ENCODE measurements around the gene FAS. TPM values are rescaled to one million over a fixed set of nuclear protein-coding genes. Genes with fewer than 3 reads are reported as not detected.

The FAS gene
- total and polyA plus RNA-seq, 2 donors (not counting 1 experiment from before 2014, with no cell fraction given): 11.5 to 12.4 TPM

- ATAC-seq (ENCODE audit: low read depth) (no peak), DNase-seq (peak; percentile 45)
- Histone ChIP-seq H2AFZ (ENCODE audit: insufficient read depth, low read depth, low read length, poor library complexity, severe bottlenecking) (no peak overlapping the region), H3K79me2 (ENCODE audit: control insufficient read depth, insufficient read depth, low read length) (peaks cover 23% of the 10 kb centered on the region), H3K4me2 (replicated peaks; ENCODE audit: low read depth, low read length, poor library complexity, severe bottlenecking) (peak overlapping the region; percentile 34), H3K9me3 (ENCODE audit: control extremely low read depth in 1 of 3, control insufficient read depth in 2 of 3, insufficient read depth in 1 of 3, low read length in 2 of 3) (no peaks in the 10 kb centered on the region), H3K27me3 (replicated peaks in 1 of 4; ENCODE audit: control extremely low read depth in 1 of 4, control insufficient read depth in 3 of 4, insufficient read depth in 4 of 4, low read length in 3 of 4) (no peaks in the 10 kb centered on the region), H3K9ac (ENCODE audit: low read length) (no peak overlapping the region), H3K27ac (ENCODE audit: low read length in 2 of 2) (peak overlapping the region; percentile 9 to 57), H3K4me3 (ENCODE audit: control extremely low read depth in 1 of 5, extremely low read depth in 1 of 5, insufficient read depth in 1 of 5, low read depth in 2 of 5, low read length in 4 of 5) (no peak overlapping the region), H4K20me1 (ENCODE audit: control insufficient read depth, insufficient read depth, low read length, poor library complexity, severe bottlenecking) (no peaks in the 10 kb centered on the region), H3K36me3 (replicated peaks in 1 of 2; ENCODE audit: control extremely low read depth in 1 of 2, control insufficient read depth in 1 of 2, extremely low read depth in 1 of 2, insufficient read depth in 2 of 2, low read length in 1 of 2) (no peaks in the 10 kb centered on the region), H3K4me1 (ENCODE audit: control insufficient read depth in 2 of 2, insufficient read depth in 2 of 2, low read length in 2 of 2) (peaks cover 24 to 38% of the 10 kb centered on the region in 2 donors)
- TF ChIP-seq EZH2 (IDR thresholded peaks at IDR 0.05; ENCODE audit: borderline replicate concordance, insufficient read depth, low read depth, low read length, poor library complexity, severe bottlenecking): no peak
- TF ChIP-seq, protein P1, sequence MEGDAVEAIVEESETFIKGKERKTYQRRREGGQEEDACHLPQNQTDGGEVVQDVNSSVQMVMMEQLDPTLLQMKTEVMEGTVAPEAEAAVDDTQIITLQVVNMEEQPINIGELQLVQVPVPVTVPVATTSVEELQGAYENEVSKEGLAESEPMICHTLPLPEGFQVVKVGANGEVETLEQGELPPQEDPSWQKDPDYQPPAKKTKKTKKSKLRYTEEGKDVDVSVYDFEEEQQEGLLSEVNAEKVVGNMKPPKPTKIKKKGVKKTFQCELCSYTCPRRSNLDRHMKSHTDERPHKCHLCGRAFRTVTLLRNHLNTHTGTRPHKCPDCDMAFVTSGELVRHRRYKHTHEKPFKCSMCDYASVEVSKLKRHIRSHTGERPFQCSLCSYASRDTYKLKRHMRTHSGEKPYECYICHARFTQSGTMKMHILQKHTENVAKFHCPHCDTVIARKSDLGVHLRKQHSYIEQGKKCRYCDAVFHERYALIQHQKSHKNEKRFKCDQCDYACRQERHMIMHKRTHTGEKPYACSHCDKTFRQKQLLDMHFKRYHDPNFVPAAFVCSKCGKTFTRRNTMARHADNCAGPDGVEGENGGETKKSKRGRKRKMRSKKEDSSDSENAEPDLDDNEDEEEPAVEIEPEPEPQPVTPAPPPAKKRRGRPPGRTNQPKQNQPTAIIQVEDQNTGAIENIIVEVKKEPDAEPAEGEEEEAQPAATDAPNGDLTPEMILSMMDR (IDR thresholded peaks at IDR 0.05): no peak
- intact Hi-C loops (cut with micrococcal nuclease): loop anchor here (5.0 to 10.0 kb wide), 3 partner anchors 33 to 711 kb away; partner anchors contain the start of gene KIF20B
- POLR2A ChIA-PET: interaction anchor here (0.5 kb wide), 1 partner anchor 102 kb away, joined by 3 read pairs; no protein-coding TSS in a partner anchor
- CTCF ChIA-PET: interaction anchor here (0.6 to 2.9 kb wide), 5 partner anchors 36 to 97 kb away, joined by 4 to 12 read pairs (median 5); no protein-coding TSS in a partner anchor
- Mint-ChIP-seq H3K9me3 (ENCODE audit: insufficient read depth) (no peaks in the 10 kb centered on the region), H3K27ac (no peak overlapping the region), H3K4me3 (peak overlapping the region; percentile 49), H3K27me3 (no peaks in the 10 kb centered on the region), H3K4me1 (peaks cover 55% of the 10 kb centered on the region)
- WGBS (ENCODE audit: insufficient coverage): no CpG with 5 or more reads among the region's 1 CpG
Observed at GRCh38 chr10:88994019-88994418, 3.4 kb downstream of the FAS start.

GRCh38 chr10:88995156-88995876 is 4.7 kb downstream of the FAS start:
- intact Hi-C loops (cut with micrococcal nuclease): loop anchor here (10.0 kb wide), 1 partner anchor 709 kb away; the partner anchor contains the start of gene KIF20B
- no peaks in the 10 kb centered on the region for H3K9me3 Mint-ChIP-seq (ENCODE audit: insufficient read depth)
- peak overlapping the region; percentile 5 for H3K4me3 Mint-ChIP-seq
- peak overlapping the region; percentile 12 for H3K27ac Mint-ChIP-seq
- ATAC-seq (ENCODE audit: low read depth) (no peak), DNase-seq (no peak)
- peaks cover 46% of the 10 kb centered on the region for H3K4me1 Mint-ChIP-seq
- H3K9ac ChIP-seq (ENCODE audit: low read length): no peak overlapping the region
- H3K9me3 ChIP-seq (ENCODE audit: control extremely low read depth in 1 of 3, control insufficient read depth in 2 of 3, insufficient read depth in 1 of 3, low read length in 2 of 3): no peaks in the 10 kb centered on the region
- peak overlapping the region; percentile 8 to 71 for H3K27ac ChIP-seq (ENCODE audit: low read length in 2 of 2)
- WGBS (ENCODE audit: insufficient coverage): 82% methylated on average over 4 of the region's 7 CpGs
- TF ChIP-seq, protein P1 (IDR thresholded peaks at IDR 0.05): no peak
- no peak for TF ChIP-seq EZH2 (IDR thresholded peaks at IDR 0.05; ENCODE audit: borderline replicate concordance, insufficient read depth, low read depth, low read length, poor library complexity, severe bottlenecking)
- no peaks in the 10 kb centered on the region for H3K27me3 ChIP-seq (replicated peaks in 1 of 4; ENCODE audit: control extremely low read depth in 1 of 4, control insufficient read depth in 3 of 4, insufficient read depth in 4 of 4, low read length in 3 of 4)
- H3K4me3 ChIP-seq (ENCODE audit: control extremely low read depth in 1 of 5, extremely low read depth in 1 of 5, insufficient read depth in 1 of 5, low read depth in 2 of 5, low read length in 4 of 5): no peak overlapping the region
- no peaks in the 10 kb centered on the region for H3K27me3 Mint-ChIP-seq
- CTCF ChIA-PET: interaction anchor here (1.6 to 2.9 kb wide), 2 partner anchors 62 to 219 kb away, joined by 4 to 12 read pairs; no protein-coding TSS in a partner anchor
- no peak overlapping the region for H2AFZ ChIP-seq (ENCODE audit: insufficient read depth, low read depth, low read length, poor library complexity, severe bottlenecking)
- H3K4me2 ChIP-seq (replicated peaks; ENCODE audit: low read depth, low read length, poor library complexity, severe bottlenecking): peak overlapping the region; percentile 16
- POLR2A ChIA-PET: no interaction called here
- peaks cover 19 to 31% of the 10 kb centered on the region in 2 donors for H3K4me1 ChIP-seq (ENCODE audit: control insufficient read depth in 2 of 2, insufficient read depth in 2 of 2, low read length in 2 of 2)
- H3K79me2 ChIP-seq (ENCODE audit: control insufficient read depth, insufficient read depth, low read length): peaks cover 23% of the 10 kb centered on the region
- no peaks in the 10 kb centered on the region for H3K36me3 ChIP-seq (replicated peaks in 1 of 2; ENCODE audit: control extremely low read depth in 1 of 2, control insufficient read depth in 1 of 2, extremely low read depth in 1 of 2, insufficient read depth in 2 of 2, low read length in 1 of 2)
- no peaks in the 10 kb centered on the region for H4K20me1 ChIP-seq (ENCODE audit: control insufficient read depth, insufficient read depth, low read length, poor library complexity, severe bottlenecking)

Measured in B cell (primary cell).